ENCODE measurements around the gene HTATSF1.

HTATSF1 gene

DNA sequence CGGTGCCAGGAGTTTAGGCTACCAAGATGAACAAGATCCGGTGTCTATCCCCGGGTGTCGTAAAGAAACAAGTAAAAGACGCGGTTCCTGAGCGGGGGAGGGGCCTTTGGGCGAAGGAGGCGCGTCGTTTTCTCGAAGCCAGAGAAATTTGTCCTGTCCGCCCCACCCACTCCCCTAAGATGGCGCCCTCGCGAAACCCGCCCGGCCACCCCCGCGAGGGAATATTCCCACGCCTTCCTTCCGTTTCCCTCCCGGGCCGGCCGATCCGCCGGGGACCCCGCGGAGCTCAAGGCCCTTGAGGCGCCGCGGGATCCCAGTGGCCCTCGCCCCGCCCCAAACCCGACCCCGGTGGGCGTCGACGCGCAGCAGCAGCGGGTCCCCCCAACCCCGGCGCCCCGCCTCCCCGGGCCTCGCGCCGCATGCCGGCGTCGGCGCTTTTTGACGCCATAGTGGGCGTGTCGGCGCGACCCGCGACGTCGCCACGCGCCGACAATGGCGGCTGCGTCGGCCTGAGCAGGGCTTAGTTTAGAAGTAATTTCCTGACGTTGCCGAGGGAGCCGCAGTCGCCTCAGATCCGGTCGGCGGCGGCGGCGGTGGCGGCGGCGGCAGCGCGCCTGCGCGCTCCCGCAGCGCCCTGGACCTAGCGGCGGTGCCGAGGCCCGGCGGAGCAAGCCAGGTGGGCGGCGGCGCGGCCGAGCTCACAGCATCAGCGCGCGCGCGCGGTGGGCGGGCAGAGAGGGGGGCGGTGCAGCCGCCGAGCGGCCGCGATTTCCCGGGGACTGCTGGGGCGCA lies 432 bp upstream of the HTATSF1 start:
- Histone ChIP-seq H3K9me3 (ENCODE audit: control insufficient read depth, low read length) (no peaks in the 10 kb centered on the region), H3K4me3 (ENCODE audit: low read length) (peak overlapping the region; percentile 94), H3K36me3 (ENCODE audit: control insufficient read depth, insufficient read depth, low read length, severe bottlenecking) (peaks cover 18% of the 10 kb centered on the region), H3K4me1 (ENCODE audit: control insufficient read depth, insufficient read depth, low read length) (no peaks in the 10 kb centered on the region), H3K9ac (ENCODE audit: low read length) (peak overlapping the region; percentile 90), H3K27me3 (replicated peaks; ENCODE audit: control insufficient read depth, insufficient read depth, low read length) (peaks cover 11% of the 10 kb centered on the region)
- peak; percentile 88 for DNase-seq (ENCODE audit: low read depth)

DNA sequence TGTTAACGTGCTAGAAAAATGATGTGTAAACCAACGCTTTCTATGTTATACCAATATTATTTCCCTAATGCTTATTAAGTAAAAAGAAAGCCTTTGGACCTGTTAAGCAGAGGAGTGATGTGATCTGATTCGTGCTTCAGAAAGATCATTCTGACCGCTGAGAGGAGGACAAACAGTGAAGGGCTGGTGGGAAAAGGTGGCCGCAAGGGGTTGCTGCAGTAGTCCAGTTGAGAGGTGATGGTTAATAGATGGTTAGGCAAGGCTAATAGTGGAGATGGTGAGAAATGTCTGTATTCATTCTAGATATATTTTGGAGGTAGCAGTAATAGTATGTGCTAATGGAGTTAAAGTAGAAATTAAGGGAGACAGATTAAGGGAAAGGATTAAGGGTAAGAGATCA lies 21.7 kb downstream of the HTATSF1 start:
- DNase-seq (ENCODE audit: low read depth), result no peak
- Histone ChIP-seq H3K4me3 (ENCODE audit: low read length) (no peak overlapping the region), H3K36me3 (ENCODE audit: control insufficient read depth, insufficient read depth, low read length, severe bottlenecking) (no peaks in the 10 kb centered on the region), H3K27me3 (replicated peaks; ENCODE audit: control insufficient read depth, insufficient read depth, low read length) (peaks cover 14% of the 10 kb centered on the region), H3K9me3 (ENCODE audit: control insufficient read depth, low read length) (no peaks in the 10 kb centered on the region), H3K4me1 (ENCODE audit: control insufficient read depth, insufficient read depth, low read length) (no peaks in the 10 kb centered on the region), H3K9ac (ENCODE audit: low read length) (no peak overlapping the region)

GRCh38 chrX:136523770-136524169 lies 26.4 kb downstream of the HTATSF1 start:
- Histone ChIP-seq H3K36me3 (ENCODE audit: control insufficient read depth, insufficient read depth, low read length, severe bottlenecking) (no peaks in the 10 kb centered on the region), H3K9ac (ENCODE audit: low read length) (no peak overlapping the region), H3K4me1 (ENCODE audit: control insufficient read depth, insufficient read depth, low read length) (peaks cover 21% of the 10 kb centered on the region), H3K4me3 (ENCODE audit: low read length) (no peak overlapping the region), H3K9me3 (ENCODE audit: control insufficient read depth, low read length) (no peaks in the 10 kb centered on the region), H3K27me3 (replicated peaks; ENCODE audit: control insufficient read depth, insufficient read depth, low read length) (peaks cover 10% of the 10 kb centered on the region)
- DNase-seq (ENCODE audit: low read depth), result no peak

GRCh38 chrX:136525738-136526606 lies 28.6 kb downstream of the HTATSF1 start:
- Histone ChIP-seq H3K36me3 (ENCODE audit: control insufficient read depth, insufficient read depth, low read length, severe bottlenecking) (no peaks in the 10 kb centered on the region), H3K27me3 (replicated peaks; ENCODE audit: control insufficient read depth, insufficient read depth, low read length) (peaks cover 6% of the 10 kb centered on the region), H3K4me3 (ENCODE audit: low read length) (peak overlapping the region; percentile 48), H3K4me1 (ENCODE audit: control insufficient read depth, insufficient read depth, low read length) (peaks cover 21% of the 10 kb centered on the region), H3K9ac (ENCODE audit: low read length) (peak overlapping the region; percentile 76), H3K9me3 (ENCODE audit: control insufficient read depth, low read length) (no peaks in the 10 kb centered on the region)
- DNase-seq (ENCODE audit: low read depth), result peak; percentile 83

GRCh38 chrX:136528645-136529315 lies 31.4 kb downstream of the HTATSF1 start:
- no peaks in the 10 kb centered on the region for H3K36me3 ChIP-seq (ENCODE audit: control insufficient read depth, insufficient read depth, low read length, severe bottlenecking)
- peaks cover 21% of the 10 kb centered on the region for H3K4me1 ChIP-seq (ENCODE audit: control insufficient read depth, insufficient read depth, low read length)
- no peak for DNase-seq (ENCODE audit: low read depth)
- no peaks in the 10 kb centered on the region for H3K9me3 ChIP-seq (ENCODE audit: control insufficient read depth, low read length)
- no peak overlapping the region for H3K9ac ChIP-seq (ENCODE audit: low read length)
- no peak overlapping the region for H3K4me3 ChIP-seq (ENCODE audit: low read length)
- H3K27me3 ChIP-seq (replicated peaks; ENCODE audit: control insufficient read depth, insufficient read depth, low read length), result peaks cover 13% of the 10 kb centered on the region

DNA sequence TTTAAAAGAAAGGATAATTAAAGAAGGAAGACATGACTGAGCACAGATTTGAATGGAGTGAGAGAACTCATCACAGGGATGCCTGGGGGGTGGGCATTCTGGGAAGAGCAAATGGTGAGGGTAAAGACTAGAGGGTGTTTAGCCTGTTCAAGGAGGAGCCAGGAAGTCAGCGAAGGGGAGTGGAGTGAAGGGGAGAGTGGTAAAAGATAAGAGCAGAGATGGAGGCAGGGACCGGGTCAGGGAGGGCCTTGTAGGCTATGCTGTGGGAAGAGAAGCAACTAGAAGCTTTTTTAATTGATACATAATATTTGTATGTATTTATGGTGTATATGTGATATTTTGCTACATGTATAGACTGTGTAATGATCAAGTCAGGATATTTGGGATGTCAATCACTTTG lies 32.4 kb downstream of the HTATSF1 start:
- H3K36me3 ChIP-seq (ENCODE audit: control insufficient read depth, insufficient read depth, low read length, severe bottlenecking), result no peaks in the 10 kb centered on the region
- no peak overlapping the region for H3K9ac ChIP-seq (ENCODE audit: low read length)
- H3K27me3 ChIP-seq (replicated peaks; ENCODE audit: control insufficient read depth, insufficient read depth, low read length), result peaks cover 19% of the 10 kb centered on the region
- H3K9me3 ChIP-seq (ENCODE audit: control insufficient read depth, low read length), result no peaks in the 10 kb centered on the region
- H3K4me1 ChIP-seq (ENCODE audit: control insufficient read depth, insufficient read depth, low read length), result peaks cover 21% of the 10 kb centered on the region
- H3K4me3 ChIP-seq (ENCODE audit: low read length), result no peak overlapping the region
- DNase-seq (ENCODE audit: low read depth), result no peak

DNA sequence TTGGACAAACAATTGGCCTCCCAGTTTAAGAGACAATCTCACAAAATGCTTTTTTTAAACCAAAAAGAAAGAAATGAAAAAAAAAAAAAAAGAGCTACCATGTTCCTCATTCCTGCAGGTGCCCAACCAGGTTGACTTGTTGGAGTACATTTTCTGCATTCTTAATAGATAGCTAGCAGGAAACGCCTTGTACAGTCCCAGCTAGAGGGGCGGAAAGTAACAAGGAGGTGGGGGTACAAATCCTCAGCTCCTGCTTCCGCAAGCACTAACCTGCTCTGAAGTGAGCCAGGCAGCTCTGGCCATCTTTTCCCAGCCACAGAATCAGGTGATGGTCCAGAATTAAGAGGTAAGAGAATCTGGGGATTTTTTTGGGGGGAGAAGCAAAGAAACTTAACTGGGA lies 34.6 kb downstream of the HTATSF1 start, which contains the start of gene VGLL1:
Gene VGLL1 (plus strand): TSS at position 265 of the 400 bp plus-strand sequence. CDS start 3,806 bp downstream, outside the sequence.
- Histone ChIP-seq H3K36me3 (ENCODE audit: control insufficient read depth, insufficient read depth, low read length, severe bottlenecking) (no peaks in the 10 kb centered on the region), H3K4me1 (ENCODE audit: control insufficient read depth, insufficient read depth, low read length) (peaks cover 4% of the 10 kb centered on the region), H3K9me3 (ENCODE audit: control insufficient read depth, low read length) (no peaks in the 10 kb centered on the region), H3K27me3 (replicated peaks; ENCODE audit: control insufficient read depth, insufficient read depth, low read length) (peaks cover 31% of the 10 kb centered on the region), H3K9ac (ENCODE audit: low read length) (no peak within 1 kb of the TSS), H3K4me3 (ENCODE audit: low read length) (no peak within 1 kb of the TSS)
- DNase-seq (ENCODE audit: low read depth), result no peak

DNA sequence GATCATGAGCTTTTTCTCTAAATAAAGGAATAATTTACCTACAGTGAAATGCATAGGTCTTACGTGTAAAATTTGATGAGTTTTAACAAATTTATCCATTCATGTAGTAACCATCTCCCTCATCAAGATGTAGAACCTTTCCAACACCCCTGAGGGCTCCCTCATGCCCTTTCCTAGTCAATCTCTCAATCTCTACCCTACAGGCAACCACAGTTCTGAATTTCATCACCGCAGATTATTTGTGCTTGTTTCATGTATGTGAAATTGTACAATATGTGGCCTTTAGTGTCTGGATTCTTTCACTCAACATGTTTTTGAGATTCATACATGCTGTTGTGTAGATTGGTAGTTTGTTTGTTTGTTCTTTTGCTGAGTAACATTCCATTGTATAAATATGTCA lies 36.7 kb downstream of the HTATSF1 start:
- H3K36me3 ChIP-seq (ENCODE audit: control insufficient read depth, insufficient read depth, low read length, severe bottlenecking), result no peaks in the 10 kb centered on the region
- H3K4me3 ChIP-seq (ENCODE audit: low read length), result no peak overlapping the region

GRCh38 chrX:136538811-136539210 lies 41.4 kb downstream of the HTATSF1 start:
- H3K4me3 ChIP-seq (ENCODE audit: low read length), result no peak overlapping the region
- H3K27me3 ChIP-seq (replicated peaks; ENCODE audit: control insufficient read depth, insufficient read depth, low read length), result peaks cover 47% of the 10 kb centered on the region
- H3K9ac ChIP-seq (ENCODE audit: low read length), result no peak overlapping the region
- DNase-seq (ENCODE audit: low read depth), result no peak
- no peaks in the 10 kb centered on the region for H3K36me3 ChIP-seq (ENCODE audit: control insufficient read depth, insufficient read depth, low read length, severe bottlenecking)
- no peaks in the 10 kb centered on the region for H3K4me1 ChIP-seq (ENCODE audit: control insufficient read depth, insufficient read depth, low read length)
- no peaks in the 10 kb centered on the region for H3K9me3 ChIP-seq (ENCODE audit: control insufficient read depth, low read length)

More for the DNA sequence above, 36.7 kb downstream of the HTATSF1 start:
- Histone ChIP-seq H3K9me3 (ENCODE audit: control insufficient read depth, low read length) (no peaks in the 10 kb centered on the region), H3K27me3 (replicated peaks; ENCODE audit: control insufficient read depth, insufficient read depth, low read length) (peaks cover 40% of the 10 kb centered on the region), H3K9ac (ENCODE audit: low read length) (no peak overlapping the region), H3K4me1 (ENCODE audit: control insufficient read depth, insufficient read depth, low read length) (no peaks in the 10 kb centered on the region)
- DNase-seq (ENCODE audit: low read depth), result peak; percentile 3

GRCh38 chrX:136540226-136540625 lies 42.8 kb downstream of the HTATSF1 start:
- no peaks in the 10 kb centered on the region for H3K4me1 ChIP-seq (ENCODE audit: control insufficient read depth, insufficient read depth, low read length)
- H3K36me3 ChIP-seq (ENCODE audit: control insufficient read depth, insufficient read depth, low read length, severe bottlenecking), result no peaks in the 10 kb centered on the region
- no peak for DNase-seq (ENCODE audit: low read depth)

DNA sequence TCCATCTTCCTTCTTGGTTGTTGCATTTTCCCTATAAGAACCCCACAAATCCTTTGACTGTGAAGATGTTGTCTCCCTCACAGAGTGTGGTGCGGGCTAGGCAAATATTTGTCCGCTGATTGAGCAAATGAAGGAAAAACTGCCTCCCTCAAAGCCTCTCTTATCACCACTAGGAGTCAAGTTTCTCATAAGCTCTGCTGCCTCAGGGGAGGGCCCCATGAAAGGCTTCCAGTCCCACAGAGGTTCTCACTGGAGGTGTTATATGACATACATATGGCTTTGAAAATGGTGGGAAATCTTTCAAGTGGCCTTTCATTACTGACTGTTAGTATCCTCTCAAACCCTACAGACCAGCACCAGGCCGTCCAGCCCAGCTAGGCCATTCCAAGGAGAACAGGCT lies 43.9 kb downstream of the HTATSF1 start:
- no peak for DNase-seq (ENCODE audit: low read depth)
- Histone ChIP-seq H3K9me3 (ENCODE audit: control insufficient read depth, low read length) (no peaks in the 10 kb centered on the region), H3K9ac (ENCODE audit: low read length) (no peak overlapping the region), H3K36me3 (ENCODE audit: control insufficient read depth, insufficient read depth, low read length, severe bottlenecking) (no peaks in the 10 kb centered on the region), H3K27me3 (replicated peaks; ENCODE audit: control insufficient read depth, insufficient read depth, low read length) (peaks cover 31% of the 10 kb centered on the region), H3K4me3 (ENCODE audit: low read length) (no peak overlapping the region), H3K4me1 (ENCODE audit: control insufficient read depth, insufficient read depth, low read length) (no peaks in the 10 kb centered on the region)

More at GRCh38 chrX:136540226-136540625, 42.8 kb downstream of the HTATSF1 start:
- Histone ChIP-seq H3K27me3 (replicated peaks; ENCODE audit: control insufficient read depth, insufficient read depth, low read length) (peaks cover 37% of the 10 kb centered on the region), H3K4me3 (ENCODE audit: low read length) (no peak overlapping the region), H3K9ac (ENCODE audit: low read length) (no peak overlapping the region), H3K9me3 (ENCODE audit: control insufficient read depth, low read length) (no peaks in the 10 kb centered on the region)

All from adipocyte (in vitro differentiated cells).